ENCODE data around the gene PRR18.

- no peak for TF ChIP-seq CTCF (conservative IDR thresholded peaks at IDR 0.05 in 1 of 2, IDR thresholded peaks at IDR 0.05 in 1 of 2; ENCODE audit: low read depth in 1 of 2, low read length in 2 of 2)
- no peak for TF ChIP-seq EZH2 (IDR thresholded peaks at IDR 0.05; ENCODE audit: low read length, missing control alignments)
Observed at GRCh38 chr6:166274163-166274562, 34.0 kb downstream of the PRR18 start.

Measured in fibroblast of lung (primary cell).